GM19452 (cell line): ENCODE results near the gene CD207.
A peak's percentile ranks its signal among the peaks of the same experiment; 100 is the strongest.
"Not testable (repeated sequence)": the region's sequence is repeated elsewhere in the genome, so short reads cannot be mapped to it uniquely, and the experiment has no call there.

Source experiments
- ATAC-seq: cut with Tn5 transposase; IDR thresholded peaks from one replicate; pipeline ENCODE4 v1.9.1; 2021; ENCODE audit not compliant: unreplicated experiment

Gene CD207

DNA sequence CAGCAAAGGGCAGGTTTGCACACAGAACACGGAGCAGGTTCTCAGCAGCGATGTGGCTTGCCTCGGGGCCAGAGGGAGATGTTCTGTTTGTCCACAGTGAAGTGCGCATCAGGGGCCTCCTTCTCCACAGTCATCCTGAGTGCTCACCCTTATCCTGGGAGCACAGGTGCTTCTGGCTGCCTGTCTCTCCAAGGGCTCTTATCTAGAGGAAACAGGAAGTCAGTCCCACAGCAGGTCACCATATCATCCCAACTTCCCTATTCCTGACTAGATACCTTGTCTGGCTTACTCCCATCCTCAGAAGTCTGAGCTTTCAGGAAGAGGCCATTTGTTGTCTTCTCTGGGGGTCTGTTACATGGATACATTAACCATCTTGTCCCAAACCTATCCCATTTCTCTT lies at the start of gene CD207:
Gene CD207, minus strand, starts transcription at position 174 of the 400 bp plus-strand sequence. Its CDS starts 40 bp downstream, at position 134.
- ATAC-seq = no peak

DNA sequence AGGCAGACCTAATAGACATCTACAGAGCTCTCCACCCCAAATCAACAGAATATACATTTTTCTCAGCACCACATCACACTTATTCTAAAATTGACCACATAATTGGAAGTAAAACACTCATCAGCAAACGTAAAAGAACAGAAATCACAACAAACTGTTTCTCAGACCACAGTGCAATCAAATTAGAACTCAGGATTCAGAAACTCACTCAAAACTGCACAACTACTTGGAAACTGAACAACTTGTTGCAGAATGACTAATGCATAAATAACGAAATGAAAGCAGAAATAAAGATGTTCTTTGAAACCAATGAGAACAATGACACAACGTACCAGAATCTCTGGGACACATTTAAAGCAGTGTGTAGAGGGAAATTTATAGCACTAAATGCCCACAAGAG lies 42.9 kb upstream of the CD207 start:
- not testable (repeated sequence) for ATAC-seq

DNA sequence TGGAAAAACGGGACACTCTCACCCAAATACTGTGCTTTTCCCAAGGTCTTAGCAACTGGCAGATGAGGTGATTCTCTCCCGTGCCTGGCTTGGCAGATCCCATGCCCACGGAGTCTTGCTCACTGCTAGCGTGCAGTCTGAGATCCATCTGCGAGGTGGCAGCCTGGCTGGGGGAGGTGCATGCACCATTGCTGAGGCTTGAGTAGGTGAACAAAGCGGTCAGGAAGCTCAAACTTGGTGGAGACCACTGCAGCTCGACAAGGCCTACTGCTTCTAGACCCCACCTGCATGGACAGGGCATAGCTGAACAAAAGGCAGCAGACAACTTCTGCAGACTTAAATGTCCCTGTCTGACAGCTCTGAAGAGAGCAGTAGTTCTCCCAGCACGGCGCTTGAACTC lies 40.5 kb upstream of the CD207 start:
- ATAC-seq = not testable (repeated sequence)

DNA sequence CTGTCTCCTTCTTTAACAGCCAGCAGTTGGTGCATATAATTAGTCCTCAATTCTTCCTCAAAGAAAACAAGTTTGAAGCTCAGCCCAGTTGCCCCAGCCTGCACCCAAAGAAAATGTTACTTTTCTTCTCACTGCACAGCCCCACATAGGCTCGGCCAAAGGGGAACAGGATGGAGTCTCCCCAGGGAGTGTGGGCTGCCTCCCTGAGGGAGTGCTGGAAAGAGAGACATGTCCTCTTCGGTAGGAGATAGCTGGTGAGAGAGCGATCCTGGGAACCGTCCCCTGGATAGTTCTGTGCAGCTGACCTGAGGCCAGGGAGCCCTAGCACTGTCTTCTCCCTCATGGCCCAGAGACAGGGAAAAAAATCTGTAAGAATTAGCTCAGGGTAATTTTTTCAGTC lies 37.9 kb upstream of the CD207 start:
- ATAC-seq = no peak

DNA sequence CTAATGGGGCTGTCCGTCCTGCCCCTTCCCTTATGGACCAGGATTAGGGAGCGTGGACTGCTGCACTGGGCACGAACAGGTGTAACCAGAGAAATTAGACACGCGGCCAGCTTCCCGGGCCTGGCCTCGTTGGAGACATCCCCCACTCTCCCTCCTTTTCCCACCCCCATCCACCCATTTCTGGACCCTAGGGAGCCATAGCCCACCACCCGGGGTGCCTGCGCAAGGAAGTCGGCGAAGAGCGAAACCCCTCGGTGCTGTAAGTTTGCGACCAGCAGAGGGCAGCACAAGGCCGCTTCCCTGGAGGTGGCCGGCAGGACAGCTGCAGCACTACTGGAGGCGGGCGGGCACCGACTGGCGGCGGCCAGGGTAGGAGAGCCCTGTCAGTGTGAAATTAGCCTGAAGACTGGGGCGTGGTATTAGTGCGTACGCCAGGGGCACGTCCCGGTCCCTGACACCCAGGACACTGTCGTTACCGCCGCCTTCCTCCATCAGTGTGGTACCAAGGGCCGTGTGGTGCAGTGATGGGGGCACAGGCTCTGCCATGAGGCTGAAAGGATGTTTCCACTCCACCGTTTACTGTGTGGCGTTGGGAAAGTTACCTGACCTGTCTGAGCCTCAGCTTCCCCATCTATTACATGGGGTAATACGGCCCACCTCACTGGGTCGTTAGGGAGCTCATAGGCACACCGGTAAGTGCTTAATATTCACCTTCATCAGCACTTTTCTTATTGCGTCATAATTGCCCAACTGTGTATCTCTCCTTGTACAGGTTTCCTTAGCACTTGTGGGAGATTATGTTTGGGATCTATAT lies 36.0 kb upstream of the CD207 start:
- peak; percentile 64 for ATAC-seq

DNA sequence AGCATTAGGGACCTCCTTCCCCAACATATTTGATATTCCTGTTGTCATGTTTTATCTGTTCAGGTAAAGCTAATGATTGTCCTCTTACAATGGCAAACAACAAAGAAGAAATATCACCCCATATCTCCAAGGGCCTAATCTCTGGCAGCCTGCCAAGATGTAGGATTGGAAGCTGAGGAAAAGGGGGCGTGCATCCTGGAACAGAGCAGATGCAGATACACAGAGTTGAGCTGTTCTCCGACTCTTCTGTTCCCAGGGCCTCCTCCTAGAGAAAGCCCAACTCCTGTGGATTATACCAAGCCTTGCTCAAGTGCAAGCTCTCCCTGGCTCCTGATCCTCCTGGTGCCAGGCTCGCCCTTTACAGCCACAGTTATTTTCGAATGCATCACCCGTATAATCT lies 35.2 kb upstream of the CD207 start:
- no peak for ATAC-seq

DNA sequence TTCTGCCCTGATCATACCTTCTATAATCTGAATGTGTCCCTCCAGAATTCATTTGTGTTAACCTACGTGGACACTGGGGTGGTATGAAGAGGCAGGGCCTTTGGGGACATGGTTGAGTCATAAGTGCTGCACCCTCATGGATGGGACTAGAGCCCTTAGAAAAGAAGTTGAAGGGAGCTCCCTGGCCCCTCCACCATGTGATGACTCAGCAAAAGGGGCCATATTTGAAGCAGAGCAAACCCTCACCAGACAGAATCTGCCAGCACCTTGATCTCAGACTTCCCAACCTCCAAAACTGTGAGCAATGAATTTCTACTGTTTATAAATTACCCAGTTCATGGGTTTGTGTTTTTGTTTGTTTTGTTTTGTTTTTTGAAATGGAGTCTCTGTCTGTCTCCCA lies 33.4 kb upstream of the CD207 start:
- no peak for ATAC-seq

DNA sequence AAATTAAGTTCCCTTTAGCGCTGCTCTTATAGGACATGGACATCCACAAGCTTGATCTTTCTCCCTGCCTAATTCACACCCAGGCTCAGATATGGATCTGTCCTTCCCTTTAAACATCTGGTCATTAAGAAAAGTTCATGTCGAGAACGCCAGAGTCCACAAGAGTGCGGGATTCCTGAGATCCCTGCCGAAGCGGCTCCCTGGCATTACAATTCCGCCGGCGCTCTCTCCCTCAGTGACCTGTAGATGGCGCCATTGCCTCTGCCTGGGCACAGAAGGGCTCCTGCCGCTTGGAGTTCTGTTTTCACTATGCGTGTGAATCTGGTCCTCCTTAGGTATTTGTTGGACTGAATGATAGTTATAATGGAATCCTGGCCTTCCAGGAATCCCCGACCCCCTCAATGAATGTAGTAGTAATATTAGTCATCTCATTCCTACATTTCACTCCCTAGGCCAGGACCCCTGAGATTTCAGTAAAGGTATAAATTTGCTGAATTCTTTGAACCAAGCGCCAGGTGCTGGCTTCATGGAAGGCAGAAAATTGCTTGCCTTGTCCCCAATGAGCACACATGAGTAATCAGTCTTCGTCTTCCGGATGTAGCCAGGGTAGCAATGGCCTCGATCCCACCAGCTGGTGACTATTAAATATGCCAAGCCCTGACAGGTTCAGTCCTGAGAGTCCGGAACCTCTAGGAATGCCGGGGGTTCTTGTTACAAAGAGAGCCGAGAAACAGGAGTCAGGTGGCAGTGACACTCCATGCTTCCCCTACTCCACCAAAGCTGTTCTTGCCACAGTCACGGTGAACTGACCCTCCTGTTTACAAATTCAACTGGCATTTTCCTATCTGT lies 26.4 kb upstream of the CD207 start:
- no peak for ATAC-seq

DNA sequence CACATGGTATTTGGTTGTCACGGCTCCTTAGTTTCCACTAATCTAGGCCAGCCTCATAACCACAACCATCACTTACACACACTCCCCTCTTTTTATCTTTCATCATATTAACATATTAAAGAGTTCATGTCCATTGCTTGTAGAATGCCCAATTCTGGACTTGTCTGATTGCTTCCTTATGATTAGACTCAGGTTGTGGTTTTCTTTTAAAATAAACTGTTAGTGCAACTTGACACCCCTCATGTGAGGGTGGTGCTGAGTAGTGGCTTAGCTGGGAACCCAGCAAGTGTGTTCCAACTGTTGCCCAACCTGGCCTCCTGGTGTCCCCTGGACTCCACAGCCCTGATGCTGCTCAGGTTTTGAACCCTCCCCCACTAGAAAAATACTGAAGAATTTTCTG lies 20.1 kb upstream of the CD207 start:
- ATAC-seq = no peak

DNA sequence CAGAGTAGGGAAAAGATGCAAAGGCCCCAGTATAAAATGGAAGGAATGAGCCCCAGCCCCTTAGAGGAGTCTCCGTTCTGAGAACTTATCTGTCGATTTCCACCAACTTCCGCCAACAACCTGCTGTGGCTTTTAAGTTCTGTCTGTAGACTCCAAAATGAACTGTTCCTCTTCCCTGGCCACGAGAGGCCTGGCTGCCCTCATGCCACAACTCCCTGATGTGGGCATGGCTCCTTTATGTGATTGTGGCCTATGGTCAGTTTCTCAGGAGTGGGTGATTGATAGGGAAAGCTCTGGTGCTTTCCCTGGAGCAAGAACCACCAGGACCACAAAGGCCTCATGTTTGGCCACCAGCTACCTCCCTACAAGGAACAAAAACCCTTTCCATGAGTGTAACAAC lies 18.8 kb upstream of the CD207 start:
- ATAC-seq = no peak

DNA sequence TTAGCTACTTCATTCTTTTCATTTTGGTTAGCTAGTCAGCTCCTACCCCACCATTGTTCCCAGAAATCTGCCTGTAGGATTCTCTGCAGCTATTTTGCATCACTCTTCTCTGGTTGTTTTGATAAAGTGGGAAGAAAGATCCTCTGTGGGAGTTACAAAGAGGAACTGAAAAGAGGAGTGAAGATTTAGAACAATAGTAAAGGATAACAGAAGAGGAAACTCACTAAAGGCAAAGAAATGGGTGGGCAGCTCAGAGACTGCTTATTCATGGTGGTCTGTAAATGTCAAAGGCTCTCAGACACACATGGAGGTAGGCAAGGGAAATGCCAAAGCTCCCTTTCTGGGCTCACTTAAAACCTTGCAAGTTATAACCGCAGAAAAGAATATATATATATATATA lies 17.2 kb upstream of the CD207 start:
- ATAC-seq = no peak

DNA sequence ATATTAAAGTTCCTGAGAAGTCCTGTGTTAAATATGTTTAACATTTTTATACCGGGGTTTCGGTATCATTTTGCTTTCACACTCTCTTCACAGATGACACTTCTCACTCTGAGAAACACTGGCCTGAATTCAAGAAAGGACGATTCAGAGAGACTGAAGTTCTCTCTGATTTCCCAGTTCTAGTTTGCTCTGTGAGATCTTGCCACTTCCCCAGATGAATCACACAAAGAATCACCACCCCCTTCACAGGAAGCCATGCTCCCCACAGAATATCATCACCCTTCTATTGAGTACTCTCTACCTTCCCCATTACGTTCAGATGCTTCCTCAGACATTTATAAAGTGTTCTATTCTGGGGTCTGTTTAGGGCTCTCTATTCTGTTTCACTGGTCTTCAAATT lies 16.1 kb upstream of the CD207 start:
- ATAC-seq = peak; percentile 83

DNA sequence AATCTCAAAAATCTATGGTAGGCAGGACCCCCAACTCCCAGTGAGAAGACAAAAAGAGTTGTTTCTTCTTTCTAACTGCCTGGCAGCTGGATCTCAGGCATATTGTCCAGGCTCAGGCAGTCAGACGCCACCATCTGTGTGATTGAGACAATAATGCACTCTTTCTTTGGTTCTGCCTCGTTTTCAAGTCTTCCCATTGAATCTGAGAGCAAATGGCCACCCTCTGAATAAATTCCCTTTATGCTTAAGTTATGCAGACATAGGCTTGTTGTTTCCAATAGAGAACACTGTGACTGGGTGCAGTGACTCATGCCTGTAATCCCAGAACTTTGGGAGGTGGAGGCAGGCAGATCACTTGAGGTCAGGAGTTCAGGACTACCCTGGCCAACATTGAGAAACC lies 15.3 kb upstream of the CD207 start:
- no peak for ATAC-seq

DNA sequence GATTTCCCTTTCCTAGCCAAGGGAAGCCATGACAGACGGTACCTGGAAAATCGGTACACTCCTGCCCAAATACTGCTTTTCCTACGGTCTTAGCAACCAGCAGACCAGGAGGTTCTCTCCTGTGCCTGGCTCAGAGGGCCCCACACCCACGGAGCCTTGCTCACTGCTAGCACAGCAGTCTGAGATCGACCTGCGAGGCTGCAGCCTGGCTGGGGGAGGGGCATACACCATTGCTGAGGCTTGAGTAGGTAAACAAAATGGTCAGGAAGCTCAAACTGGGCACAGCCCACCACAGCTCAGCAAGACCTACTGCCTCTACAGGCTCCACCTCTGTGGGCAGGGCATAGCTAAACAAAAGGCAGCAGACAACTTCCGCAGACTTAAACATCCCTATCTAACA lies 6.8 kb upstream of the CD207 start:
- no peak for ATAC-seq

DNA sequence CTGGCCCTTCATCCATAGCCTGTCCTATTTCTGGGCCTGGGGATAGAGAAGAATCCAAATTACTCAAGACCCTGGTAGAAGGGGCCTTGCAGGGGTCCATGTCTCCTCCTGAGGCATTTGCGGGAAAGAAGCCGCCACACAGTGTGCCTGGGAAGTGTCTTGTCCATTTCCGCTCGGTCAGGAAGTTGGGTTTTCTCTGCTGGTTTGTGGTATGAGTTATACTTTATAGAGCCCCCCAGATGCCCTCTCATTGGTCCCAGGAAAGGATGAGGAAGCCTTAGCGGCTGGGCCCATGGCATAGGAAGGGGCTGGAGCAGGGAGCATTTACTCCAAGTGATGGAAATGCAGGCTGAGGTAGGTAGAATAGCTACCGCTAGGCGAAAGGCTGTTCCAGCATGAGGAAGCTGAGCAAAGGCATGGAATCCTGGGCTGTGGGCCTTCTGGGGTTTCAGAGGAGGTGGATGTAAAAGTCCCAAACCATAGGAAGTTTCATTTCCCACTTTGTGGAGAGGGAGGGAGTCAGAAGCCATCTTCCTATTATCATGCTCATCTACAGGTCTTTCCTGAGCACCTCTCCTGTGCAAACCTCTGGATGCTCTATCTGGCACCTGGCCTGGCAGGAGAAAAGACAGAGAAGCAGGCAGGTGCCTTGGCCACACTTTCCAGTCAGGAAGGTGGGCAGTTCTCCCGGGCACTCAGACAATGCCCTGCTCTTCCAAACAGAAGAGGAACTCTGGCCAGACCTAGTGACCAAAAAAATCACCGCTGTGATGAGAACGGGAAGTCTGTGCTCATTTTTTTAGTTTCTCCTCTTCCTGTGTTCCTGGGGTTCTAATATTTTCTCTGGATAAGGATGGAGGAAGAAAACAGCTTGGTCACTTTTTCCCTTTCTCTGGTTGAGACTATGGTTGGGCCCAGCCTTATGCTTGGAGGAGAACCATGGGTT lies 2.6 kb upstream of the CD207 start:
- ATAC-seq = no peak

DNA sequence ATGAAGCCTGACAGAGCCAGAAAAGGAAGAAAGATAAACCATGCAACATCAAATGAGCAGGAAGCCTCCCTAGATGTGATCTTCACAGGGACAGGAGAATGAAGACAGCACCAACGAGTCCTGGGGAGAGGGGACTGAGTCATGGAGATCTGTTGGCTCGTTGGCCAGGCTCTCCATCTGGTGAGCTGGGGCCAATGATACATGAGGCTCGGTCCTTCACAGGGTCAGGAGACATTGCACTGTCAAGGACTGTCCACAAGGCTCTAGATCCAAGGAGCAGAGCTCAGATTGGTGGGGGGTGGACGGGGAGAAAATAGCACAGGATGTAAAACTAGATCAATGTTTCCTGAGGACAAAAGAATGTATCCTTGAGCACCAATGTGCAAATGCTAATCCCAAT lies 735 bp downstream of the CD207 start:
- no peak for ATAC-seq

DNA sequence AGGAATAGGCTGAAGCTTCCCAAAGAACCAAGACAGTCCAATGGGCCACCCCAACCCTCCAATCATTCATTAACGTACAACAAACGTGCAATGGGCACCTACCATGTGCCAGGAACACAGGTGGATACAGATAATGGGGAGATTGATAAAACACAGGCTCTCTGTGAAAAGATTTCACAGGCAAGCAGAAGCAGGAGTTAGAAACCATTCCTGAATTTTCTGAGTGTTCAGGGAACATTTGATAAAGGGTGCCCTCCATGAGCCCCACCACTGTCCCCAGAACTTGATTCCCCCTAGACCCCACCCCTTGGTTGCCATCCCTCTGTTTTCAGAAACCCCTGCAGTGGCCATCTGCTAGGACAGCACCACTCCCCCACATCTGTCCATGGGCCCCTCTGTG lies 1.5 kb downstream of the CD207 start:
- ATAC-seq = no peak

DNA sequence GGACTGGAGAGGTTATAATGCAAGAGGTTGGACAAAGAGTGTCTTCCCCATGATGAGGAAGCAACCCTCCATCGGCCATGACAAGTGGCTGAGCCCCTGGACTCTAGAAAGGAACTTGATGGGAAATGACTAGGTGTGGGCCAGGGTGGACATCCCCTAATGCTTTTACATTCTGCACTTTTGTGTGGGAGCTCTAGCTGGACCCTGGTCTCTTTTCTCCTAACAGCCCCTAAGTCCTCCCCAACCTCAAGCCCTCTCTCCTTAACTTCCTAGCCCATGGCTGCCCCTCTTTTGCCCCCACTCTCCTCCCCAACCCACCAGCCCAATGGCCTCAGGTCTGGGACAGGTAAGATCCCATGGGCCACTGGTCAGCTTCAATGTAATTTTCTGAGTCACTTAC lies 2.4 kb downstream of the CD207 start:
- no peak for ATAC-seq

DNA sequence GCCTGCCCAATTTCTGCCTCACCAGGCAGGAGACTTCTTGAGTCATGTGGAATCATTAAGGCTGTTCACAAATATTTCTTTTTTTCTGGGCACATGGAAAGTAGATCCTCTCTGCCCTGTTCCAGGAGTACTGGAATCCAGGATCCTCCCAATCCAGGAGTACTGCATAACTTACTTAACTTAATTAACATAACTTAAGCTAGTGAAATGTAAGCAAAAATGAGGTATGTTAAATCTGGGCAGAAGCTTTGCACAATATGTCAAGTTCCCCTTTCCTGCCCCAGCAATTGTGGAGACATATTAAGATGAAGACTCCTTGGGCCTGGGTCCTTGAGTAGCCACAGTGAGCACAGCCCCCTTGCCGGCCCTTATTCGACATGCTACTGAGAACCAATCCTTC lies 3.2 kb downstream of the CD207 start:
- ATAC-seq = no peak

DNA sequence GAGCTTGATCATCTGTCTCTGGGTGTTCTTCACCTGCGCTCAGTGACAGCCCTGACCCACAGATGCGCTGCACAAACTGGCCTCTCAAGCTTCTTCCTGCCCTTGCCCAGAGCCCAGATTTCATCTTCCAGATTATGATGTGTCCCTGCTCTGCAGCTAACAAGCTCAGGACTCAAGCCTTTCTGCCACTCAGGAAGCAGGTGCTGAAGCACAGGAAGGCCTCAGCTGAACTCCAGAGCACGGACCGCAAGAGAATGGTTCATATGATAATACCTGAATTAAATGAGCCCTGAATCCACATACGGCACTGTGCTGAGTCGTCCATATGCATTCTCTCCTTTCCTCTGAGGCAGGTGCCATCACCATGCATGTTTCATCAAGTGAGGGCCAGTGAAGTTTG lies 3.8 kb downstream of the CD207 start:
- ATAC-seq = no peak

DNA sequence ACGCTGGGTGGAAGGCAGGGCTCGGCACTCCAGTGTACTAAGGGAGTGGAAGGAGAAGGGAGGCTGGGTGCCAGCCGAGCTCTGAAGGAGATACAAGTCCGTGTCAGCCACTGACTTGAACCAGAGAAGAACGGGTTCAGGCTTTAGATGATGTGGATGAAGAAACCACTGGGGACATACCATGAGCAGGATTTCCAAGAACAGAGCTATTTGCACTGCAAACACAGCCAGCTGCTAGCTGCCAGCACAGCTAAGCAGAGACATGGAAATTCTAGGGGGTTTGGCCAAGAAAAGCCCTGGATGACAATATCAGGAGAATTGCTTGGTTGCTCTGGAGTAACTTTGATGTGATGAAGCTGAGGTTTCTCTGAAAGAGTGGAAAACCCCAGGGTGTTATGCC lies 5.2 kb downstream of the CD207 start:
- no peak for ATAC-seq
